Ishikawa (cell line): ENCODE data around the gene GSTM3.

Source experiments
- EP300 ChIP-seq: IDR thresholded peaks from 2 replicates; pipeline ENCODE4 v1.6.1; 2012; ENCODE audit warnings: borderline replicate concordance
- FOXM1 ChIP-seq: IDR thresholded peaks from 2 replicates; pipeline ENCODE4 v1.6.1; 2012; ENCODE audit warnings: low read depth, borderline replicate concordance
- RAD21 ChIP-seq: IDR thresholded peaks from 2 replicates; pipeline ENCODE4 v1.6.1; 2012; ENCODE audit warnings: low read depth
- TAF1 ChIP-seq: IDR thresholded peaks from 2 replicates; pipeline ENCODE4 v1.6.1; 2012; ENCODE audit warnings: low read depth, mild to moderate bottlenecking
- TCF12 ChIP-seq: IDR thresholded peaks from 2 replicates; pipeline ENCODE4 v1.6.1; 2012; ENCODE audit warnings: low read depth
- TF ChIP-seq, protein P1 (sequence below): IDR thresholded peaks from 2 replicates; pipeline ENCODE4 v1.6.1; 2012; ENCODE audit warnings: low read depth, mild to moderate bottlenecking

DNA sequence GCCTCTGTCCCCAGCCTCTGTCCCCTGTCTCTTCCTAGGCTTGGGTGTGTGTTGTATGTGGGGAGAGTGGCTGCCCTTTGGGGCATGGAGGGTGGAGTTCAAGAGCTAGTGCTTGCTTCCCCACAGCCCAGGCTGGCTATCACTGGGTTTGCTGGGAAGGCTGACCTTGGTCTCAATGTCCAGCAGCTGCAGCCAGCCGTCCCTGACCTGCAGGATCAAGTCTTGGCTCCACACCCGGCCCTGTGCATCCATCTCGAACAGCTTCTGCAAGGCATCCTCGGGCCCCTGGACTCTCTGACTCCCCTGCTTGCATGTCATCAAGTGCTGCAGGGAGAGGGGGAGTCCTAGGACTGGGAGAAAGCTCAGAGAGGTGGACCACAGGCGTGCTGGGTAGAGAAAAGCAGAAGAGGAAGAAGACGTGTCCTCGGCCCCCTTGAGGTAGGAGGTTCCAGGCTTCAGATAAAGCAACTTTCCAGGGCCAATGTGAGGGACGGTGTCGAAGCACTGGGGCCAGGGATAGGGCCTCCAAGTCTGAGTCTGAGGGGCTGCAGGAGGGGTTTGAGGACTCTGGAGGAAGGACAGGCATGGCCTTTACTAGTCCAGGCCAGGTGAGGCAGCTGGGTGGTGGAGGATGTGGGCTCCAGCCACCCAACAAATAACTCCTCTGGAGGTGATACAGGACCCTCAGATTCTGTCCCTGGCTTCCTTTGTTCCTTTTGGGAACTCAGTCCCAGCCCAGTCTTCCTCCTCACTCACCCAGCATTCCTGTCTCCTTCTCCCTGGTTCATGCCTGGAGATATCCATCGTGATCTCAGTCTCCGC, 18.9 kb upstream of the GSTM3 start:
- no peak for TF ChIP-seq TAF1
- no peak for TF ChIP-seq FOXM1
- no peak for TF ChIP-seq EP300
- no peak for TF ChIP-seq TCF12
- no peak for TF ChIP-seq RAD21
- TF ChIP-seq, protein P1, sequence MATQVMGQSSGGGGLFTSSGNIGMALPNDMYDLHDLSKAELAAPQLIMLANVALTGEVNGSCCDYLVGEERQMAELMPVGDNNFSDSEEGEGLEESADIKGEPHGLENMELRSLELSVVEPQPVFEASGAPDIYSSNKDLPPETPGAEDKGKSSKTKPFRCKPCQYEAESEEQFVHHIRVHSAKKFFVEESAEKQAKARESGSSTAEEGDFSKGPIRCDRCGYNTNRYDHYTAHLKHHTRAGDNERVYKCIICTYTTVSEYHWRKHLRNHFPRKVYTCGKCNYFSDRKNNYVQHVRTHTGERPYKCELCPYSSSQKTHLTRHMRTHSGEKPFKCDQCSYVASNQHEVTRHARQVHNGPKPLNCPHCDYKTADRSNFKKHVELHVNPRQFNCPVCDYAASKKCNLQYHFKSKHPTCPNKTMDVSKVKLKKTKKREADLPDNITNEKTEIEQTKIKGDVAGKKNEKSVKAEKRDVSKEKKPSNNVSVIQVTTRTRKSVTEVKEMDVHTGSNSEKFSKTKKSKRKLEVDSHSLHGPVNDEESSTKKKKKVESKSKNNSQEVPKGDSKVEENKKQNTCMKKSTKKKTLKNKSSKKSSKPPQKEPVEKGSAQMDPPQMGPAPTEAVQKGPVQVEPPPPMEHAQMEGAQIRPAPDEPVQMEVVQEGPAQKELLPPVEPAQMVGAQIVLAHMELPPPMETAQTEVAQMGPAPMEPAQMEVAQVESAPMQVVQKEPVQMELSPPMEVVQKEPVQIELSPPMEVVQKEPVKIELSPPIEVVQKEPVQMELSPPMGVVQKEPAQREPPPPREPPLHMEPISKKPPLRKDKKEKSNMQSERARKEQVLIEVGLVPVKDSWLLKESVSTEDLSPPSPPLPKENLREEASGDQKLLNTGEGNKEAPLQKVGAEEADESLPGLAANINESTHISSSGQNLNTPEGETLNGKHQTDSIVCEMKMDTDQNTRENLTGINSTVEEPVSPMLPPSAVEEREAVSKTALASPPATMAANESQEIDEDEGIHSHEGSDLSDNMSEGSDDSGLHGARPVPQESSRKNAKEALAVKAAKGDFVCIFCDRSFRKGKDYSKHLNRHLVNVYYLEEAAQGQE: no peak
